NB4 (cell line): ENCODE results near the gene NSMCE1.

Source experiments
- DNase-seq: peaks from one replicate; pipeline ENCODE4 v3.0.0; 2010; ENCODE audit warnings: low read depth
- H3K4me3 ChIP-seq: one replicate; pipeline ENCODE4 v1.5.1; 2011; ENCODE audit warnings: mild to moderate bottlenecking, low read depth, low read length, moderate library complexity
- CTCF ChIP-seq: IDR thresholded peaks from one replicate; pipeline ENCODE4 v1.5.1; 2012; ENCODE audit warnings: low read depth, low read length
- MAX ChIP-seq: IDR thresholded peaks from 2 replicates; pipeline ENCODE4 v1.6.1; 2011; ENCODE audit warnings: low read depth, low read length
- MYC ChIP-seq: IDR thresholded peaks from 2 replicates; pipeline ENCODE4 v1.6.1; 2011; ENCODE audit warnings: low read depth, low read length
- POLR2A ChIP-seq: IDR thresholded peaks from 2 replicates; pipeline ENCODE4 v1.6.1; 2011; ENCODE audit warnings: mild to moderate bottlenecking; ENCODE audit not compliant: insufficient read length; ENCODE audit errors: extremely low read depth

The NSMCE1 gene

GRCh38 chr16:27314986-27315332, 46.4 kb upstream of the NSMCE1 start:
- DNase-seq: no peak
- H3K4me3 ChIP-seq: peak overlapping the region; percentile 68

GRCh38 chr16:27314161-27314723, 45.7 kb upstream of the NSMCE1 start:
- TF ChIP-seq POLR2A (no peak), MYC (no peak)
- peak; percentile 60 for DNase-seq
- H3K4me3 ChIP-seq: peak overlapping the region; percentile 68

More at GRCh38 chr16:27314986-27315332, 46.4 kb upstream of the NSMCE1 start:
- TF ChIP-seq POLR2A (no peak), CTCF (no peak), MAX (no peak), MYC (no peak)

GRCh38 chr16:27313422-27314160, 45.0 kb upstream of the NSMCE1 start, which contains the start of gene IL4R:
IL4R (plus strand) TSS chr16:27313974; CDS start chr16:27340204, 26,230 bp downstream.
- H3K4me3 ChIP-seq: peak within 1 kb of the TSS; percentile 68
- peak; percentile 73 for DNase-seq
- TF ChIP-seq MAX (0 out of 2 replicates have a peak, but pooled peaks have one; percentile 11), POLR2A (no peak)

GRCh38 chr16:27312580-27313421, 44.2 kb upstream of the NSMCE1 start:
- TF ChIP-seq MAX: no peak
- no peak for TF ChIP-seq MYC
- TF ChIP-seq CTCF: no peak
- TF ChIP-seq POLR2A: no peak
- peak overlapping the region; percentile 41 for H3K4me3 ChIP-seq
- no peak for DNase-seq

- no peak for TF ChIP-seq POLR2A
- no peak for TF ChIP-seq MYC
- TF ChIP-seq MAX: no peak
- TF ChIP-seq CTCF: no peak
- no peak for DNase-seq
- no peak overlapping the region for H3K4me3 ChIP-seq
Measured at GRCh38 chr16:27311897-27312303, 43.3 kb upstream of the NSMCE1 start.

- TF ChIP-seq MYC (no peak), MAX (no peak), POLR2A (no peak), CTCF (no peak)
- no peak for DNase-seq
- H3K4me3 ChIP-seq: no peak overlapping the region
Measured at GRCh38 chr16:27311448-27311830, 42.9 kb upstream of the NSMCE1 start.
